ENCODE results near the gene SRSF2.

The SRSF2 gene

DNA sequence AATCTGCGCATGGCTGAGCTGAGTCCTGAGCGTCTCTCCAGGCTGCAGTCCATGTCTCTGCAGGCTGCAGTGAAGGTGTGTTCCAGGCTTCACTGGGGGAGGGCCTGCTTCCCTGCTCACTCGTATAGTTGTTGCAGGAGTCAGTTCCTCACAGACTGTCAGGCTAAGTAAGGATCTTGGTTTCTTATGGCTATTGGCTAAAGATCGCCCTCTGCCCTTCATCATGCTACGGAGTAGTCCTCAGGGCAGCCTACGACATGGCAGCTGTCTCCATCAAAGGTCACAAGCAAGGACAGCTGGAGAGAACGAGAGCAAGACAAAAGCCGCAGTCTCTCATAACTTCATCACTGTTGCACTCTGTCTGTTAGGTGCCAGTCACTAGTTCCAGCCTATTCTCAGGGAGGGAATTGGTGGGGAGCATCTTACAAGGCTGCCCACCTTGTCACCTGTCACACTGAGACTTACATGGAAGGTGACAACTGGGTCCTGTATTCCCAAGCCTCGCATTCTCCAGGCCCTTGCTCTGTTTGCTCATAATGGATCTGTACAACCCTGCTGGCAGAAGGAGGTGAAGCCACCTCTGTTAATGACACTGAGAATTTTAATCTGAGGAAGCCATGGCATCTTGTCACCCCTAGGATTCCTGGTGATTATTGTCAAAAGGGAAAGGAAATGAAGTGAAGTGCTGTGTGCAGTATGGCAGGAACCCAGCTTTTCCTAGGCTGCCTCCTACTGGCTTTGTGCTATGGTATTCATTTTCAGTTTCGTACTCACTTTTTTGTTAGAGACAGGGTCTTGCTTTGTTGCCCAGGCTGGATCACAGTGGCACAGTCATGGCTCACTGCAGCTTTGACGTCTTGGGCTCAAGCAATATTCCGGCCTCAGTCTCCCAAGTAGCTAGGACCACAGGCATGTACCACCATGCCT is 44.2 kb upstream of the SRSF2 start:
- H3K9me3 ChIP-seq (ENCODE audit: insufficient read depth, low read length): no peaks in the 10 kb centered on the region
- H3K9me2 ChIP-seq (replicated peaks; ENCODE audit: insufficient read depth, low read length): no peaks in the 10 kb centered on the region
- no peaks in the 10 kb centered on the region for H3K79me2 ChIP-seq (ENCODE audit: insufficient read depth, low read length)
- H2AFZ ChIP-seq (ENCODE audit: low read depth, low read length, severe bottlenecking): no peak overlapping the region
- no peak overlapping the region for H3K9ac ChIP-seq (ENCODE audit: low read length)
- no peak overlapping the region for H3K27ac ChIP-seq (ENCODE audit: low read depth, low read length)
- H4K20me1 ChIP-seq (ENCODE audit: low read depth, low read length): no peaks in the 10 kb centered on the region
- TF ChIP-seq, protein P1, sequence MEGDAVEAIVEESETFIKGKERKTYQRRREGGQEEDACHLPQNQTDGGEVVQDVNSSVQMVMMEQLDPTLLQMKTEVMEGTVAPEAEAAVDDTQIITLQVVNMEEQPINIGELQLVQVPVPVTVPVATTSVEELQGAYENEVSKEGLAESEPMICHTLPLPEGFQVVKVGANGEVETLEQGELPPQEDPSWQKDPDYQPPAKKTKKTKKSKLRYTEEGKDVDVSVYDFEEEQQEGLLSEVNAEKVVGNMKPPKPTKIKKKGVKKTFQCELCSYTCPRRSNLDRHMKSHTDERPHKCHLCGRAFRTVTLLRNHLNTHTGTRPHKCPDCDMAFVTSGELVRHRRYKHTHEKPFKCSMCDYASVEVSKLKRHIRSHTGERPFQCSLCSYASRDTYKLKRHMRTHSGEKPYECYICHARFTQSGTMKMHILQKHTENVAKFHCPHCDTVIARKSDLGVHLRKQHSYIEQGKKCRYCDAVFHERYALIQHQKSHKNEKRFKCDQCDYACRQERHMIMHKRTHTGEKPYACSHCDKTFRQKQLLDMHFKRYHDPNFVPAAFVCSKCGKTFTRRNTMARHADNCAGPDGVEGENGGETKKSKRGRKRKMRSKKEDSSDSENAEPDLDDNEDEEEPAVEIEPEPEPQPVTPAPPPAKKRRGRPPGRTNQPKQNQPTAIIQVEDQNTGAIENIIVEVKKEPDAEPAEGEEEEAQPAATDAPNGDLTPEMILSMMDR (IDR thresholded peaks at IDR 0.05; ENCODE audit: insufficient read depth, low read length, poor library complexity, severe bottlenecking): no peak
- TF ChIP-seq EZH2phosphoT487 (conservative IDR thresholded peaks at IDR 0.05; ENCODE audit: low read length): no peak
- no peak overlapping the region for H3K4me3 ChIP-seq (ENCODE audit: insufficient read depth, low read length, poor library complexity, severe bottlenecking)
- H3F3A ChIP-seq (ENCODE audit: insufficient read depth): no peaks in the 10 kb centered on the region
- H3K27me3 ChIP-seq (ENCODE audit: low read length): no peaks in the 10 kb centered on the region
- H3K36me3 ChIP-seq (ENCODE audit: low read length): 0 out of 2 replicates have a peak, but pooled peaks cover 3% of the 10 kb centered on the region
- no peak overlapping the region for H3K4me2 ChIP-seq (ENCODE audit: low read depth, low read length, poor library complexity, severe bottlenecking)

DNA sequence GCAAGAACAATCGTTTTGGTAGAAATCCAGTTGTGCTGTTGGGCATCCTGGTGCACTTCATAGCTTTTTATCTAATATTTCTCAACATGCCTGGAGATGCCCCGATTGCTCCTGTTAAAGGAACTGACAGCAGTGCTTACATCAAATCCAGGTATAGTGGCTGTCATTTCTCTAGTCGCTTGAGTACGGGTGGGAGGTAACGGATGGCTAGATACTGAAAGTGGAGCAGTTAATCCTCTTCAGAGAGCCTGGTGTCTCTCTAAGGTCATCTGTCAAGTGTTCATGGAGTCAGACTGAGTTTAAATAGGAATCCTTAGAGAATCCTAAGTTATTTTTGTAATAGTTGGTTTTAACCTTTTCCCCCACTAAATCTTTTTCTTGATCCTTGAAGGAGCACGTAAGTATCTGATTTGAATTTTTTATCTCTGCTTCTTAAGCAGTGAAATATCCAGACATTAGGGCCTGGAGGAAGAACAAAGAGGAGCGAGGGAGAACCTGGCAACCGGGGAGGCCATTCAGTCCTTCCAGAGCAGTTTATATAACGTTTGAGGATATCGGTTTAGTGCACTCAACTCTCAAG is 38.0 kb upstream of the SRSF2 start:
- Histone ChIP-seq H2AFZ (ENCODE audit: low read depth, low read length, severe bottlenecking) (no peak overlapping the region), H3K27me3 (ENCODE audit: low read length) (no peaks in the 10 kb centered on the region), H3F3A (ENCODE audit: insufficient read depth) (no peaks in the 10 kb centered on the region), H3K4me2 (ENCODE audit: low read depth, low read length, poor library complexity, severe bottlenecking) (no peak overlapping the region), H3K27ac (ENCODE audit: low read depth, low read length) (no peak overlapping the region), H3K9ac (ENCODE audit: low read length) (no peak overlapping the region), H4K20me1 (ENCODE audit: low read depth, low read length) (no peaks in the 10 kb centered on the region), H3K79me2 (ENCODE audit: insufficient read depth, low read length) (no peaks in the 10 kb centered on the region), H3K9me2 (replicated peaks; ENCODE audit: insufficient read depth, low read length) (no peaks in the 10 kb centered on the region), H3K36me3 (ENCODE audit: low read length) (peaks cover 10% of the 10 kb centered on the region; the same call in 1 of the 2 replicates), H3K4me3 (ENCODE audit: insufficient read depth, low read length, poor library complexity, severe bottlenecking) (no peak overlapping the region), H3K9me3 (ENCODE audit: insufficient read depth, low read length) (no peaks in the 10 kb centered on the region)
- no peak for TF ChIP-seq EZH2phosphoT487 (conservative IDR thresholded peaks at IDR 0.05; ENCODE audit: low read length)
- TF ChIP-seq, protein P1 (IDR thresholded peaks at IDR 0.05; ENCODE audit: insufficient read depth, low read length, poor library complexity, severe bottlenecking): no peak

DNA sequence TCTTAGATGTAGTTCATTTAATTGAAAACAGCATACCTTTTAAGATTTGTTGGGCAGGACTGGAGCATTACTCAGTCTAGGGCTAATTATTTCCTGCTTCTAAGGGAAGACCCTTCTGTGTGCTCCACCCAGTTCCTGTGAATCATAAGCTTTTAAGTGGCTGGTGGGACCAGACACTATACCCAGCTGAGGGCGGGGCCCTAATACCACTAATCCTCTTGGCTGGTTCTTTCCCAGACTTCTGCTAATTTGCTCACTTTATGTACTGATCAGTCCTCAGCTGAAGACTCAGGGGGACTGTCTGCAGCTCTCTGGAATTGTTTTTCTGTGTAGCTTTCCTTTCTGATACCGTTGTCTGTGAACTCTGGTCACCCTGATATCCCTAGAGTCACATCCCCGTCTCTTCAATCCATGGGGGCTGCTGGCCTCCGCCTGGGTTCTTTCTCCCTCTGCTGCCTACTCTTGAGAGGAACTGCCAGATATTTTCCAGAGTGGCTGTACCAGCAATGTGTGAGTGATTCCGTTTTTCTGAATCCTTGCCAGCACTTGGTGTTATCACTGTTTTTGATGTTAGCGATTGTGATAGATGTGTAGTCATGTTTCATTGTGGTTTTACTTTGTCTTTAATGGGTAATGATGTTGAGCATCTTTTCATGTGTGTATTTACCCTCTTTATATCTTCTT is 35.9 kb upstream of the SRSF2 start:
- H4K20me1 ChIP-seq (ENCODE audit: low read depth, low read length): no peaks in the 10 kb centered on the region
- TF ChIP-seq EZH2phosphoT487 (conservative IDR thresholded peaks at IDR 0.05; ENCODE audit: low read length): no peak
- TF ChIP-seq, protein P1 (IDR thresholded peaks at IDR 0.05; ENCODE audit: insufficient read depth, low read length, poor library complexity, severe bottlenecking): no peak
- no peaks in the 10 kb centered on the region for H3F3A ChIP-seq (ENCODE audit: insufficient read depth)
- H2AFZ ChIP-seq (ENCODE audit: low read depth, low read length, severe bottlenecking): no peak overlapping the region
- H3K79me2 ChIP-seq (ENCODE audit: insufficient read depth, low read length): no peaks in the 10 kb centered on the region
- H3K9me2 ChIP-seq (replicated peaks; ENCODE audit: insufficient read depth, low read length): no peaks in the 10 kb centered on the region
- H3K9ac ChIP-seq (ENCODE audit: low read length): no peak overlapping the region
- no peak overlapping the region for H3K4me2 ChIP-seq (ENCODE audit: low read depth, low read length, poor library complexity, severe bottlenecking)
- no peaks in the 10 kb centered on the region for H3K9me3 ChIP-seq (ENCODE audit: insufficient read depth, low read length)
- H3K27ac ChIP-seq (ENCODE audit: low read depth, low read length): no peak overlapping the region
- no peaks in the 10 kb centered on the region for H3K27me3 ChIP-seq (ENCODE audit: low read length)
- peaks cover 14% of the 10 kb centered on the region; the same call in 1 of the 2 replicates for H3K36me3 ChIP-seq (ENCODE audit: low read length)
- no peak overlapping the region for H3K4me3 ChIP-seq (ENCODE audit: insufficient read depth, low read length, poor library complexity, severe bottlenecking)
